ENCODE data around the gene TSPAN32.
A peak's percentile ranks its signal among the peaks of the same experiment; 100 is the strongest.

Gene TSPAN32

GRCh38 chr11:2315395-2316168 lies 13.8 kb downstream of the TSPAN32 start:
- H3K36me3 Mint-ChIP-seq (ENCODE audit: low read depth), result no peaks in the 10 kb centered on the region

GRCh38 chr11:2316169-2316962 lies 14.6 kb downstream of the TSPAN32 start:
- H3K27ac Mint-ChIP-seq, result peak overlapping the region in 1 of 3 experiments; percentile 66
- H3K4me3 Mint-ChIP-seq, result no peak overlapping the region
- no peaks in the 10 kb centered on the region for H3K27me3 Mint-ChIP-seq (ENCODE audit: low read depth)
- H3K36me3 Mint-ChIP-seq (ENCODE audit: low read depth), result no peaks in the 10 kb centered on the region
- H3K4me1 Mint-ChIP-seq, result peaks cover 13% of the 10 kb centered on the region
- peaks cover 3% of the 10 kb centered on the region for H3K9me3 Mint-ChIP-seq
- TF ChIP-seq CTCF (IDR thresholded peaks at IDR 0.05; ENCODE audit: unreplicated experiment in 3 of 3), result no peak

More at GRCh38 chr11:2315395-2316168, 13.8 kb downstream of the TSPAN32 start:
- H3K4me3 Mint-ChIP-seq, result no peak overlapping the region
- H3K9me3 Mint-ChIP-seq, result peaks cover 3% of the 10 kb centered on the region
- no peak for TF ChIP-seq CTCF (IDR thresholded peaks at IDR 0.05; ENCODE audit: unreplicated experiment in 3 of 3)
- no peaks in the 10 kb centered on the region for H3K27me3 Mint-ChIP-seq (ENCODE audit: low read depth)
- peak overlapping the region; percentile 86 to 97 (median 97) for H3K27ac Mint-ChIP-seq
- peaks cover 13% of the 10 kb centered on the region for H3K4me1 Mint-ChIP-seq

- Mint-ChIP-seq H3K27me3 (ENCODE audit: low read depth) (no peaks in the 10 kb centered on the region), H3K4me3 (no peak overlapping the region), H3K27ac (peak overlapping the region in 2 of 3 experiments; percentile 66), H3K4me1 (peaks cover 13% of the 10 kb centered on the region), H3K9me3 (peaks cover 7% of the 10 kb centered on the region), H3K36me3 (ENCODE audit: low read depth) (no peaks in the 10 kb centered on the region)
- no peak for TF ChIP-seq CTCF (IDR thresholded peaks at IDR 0.05; ENCODE audit: unreplicated experiment in 3 of 3)
Observed at GRCh38 chr11:2316963-2317244, 15.1 kb downstream of the TSPAN32 start.

GRCh38 chr11:2317354-2318050 lies 15.7 kb downstream of the TSPAN32 start:
- Mint-ChIP-seq H3K36me3 (ENCODE audit: low read depth) (no peaks in the 10 kb centered on the region), H3K4me3 (no peak overlapping the region), H3K27ac (peak overlapping the region in 2 of 3 experiments; percentile 66 to 72), H3K9me3 (peaks cover 12% of the 10 kb centered on the region), H3K4me1 (peaks cover 13% of the 10 kb centered on the region), H3K27me3 (ENCODE audit: low read depth) (no peaks in the 10 kb centered on the region)
- no peak for TF ChIP-seq CTCF (IDR thresholded peaks at IDR 0.05; ENCODE audit: unreplicated experiment in 3 of 3)

DNA sequence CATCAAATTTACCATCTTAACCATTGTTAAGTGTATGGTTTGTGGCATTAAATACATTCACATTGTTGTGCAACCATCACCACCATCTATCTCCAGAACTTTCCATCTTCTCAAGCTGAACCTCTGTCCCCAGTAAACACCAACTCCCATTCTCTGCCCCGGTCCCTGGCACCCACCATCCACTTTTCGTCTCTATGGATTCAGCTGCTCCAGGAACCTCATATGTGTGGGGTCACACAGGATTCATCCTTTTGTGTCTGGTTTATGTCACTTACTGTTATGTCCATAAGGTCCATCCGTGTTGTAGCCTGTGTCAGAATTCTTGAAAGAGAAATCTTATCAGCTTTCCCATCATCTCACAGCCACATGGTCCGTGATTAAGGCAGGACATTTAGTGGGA lies 16.3 kb downstream of the TSPAN32 start:
- Mint-ChIP-seq H3K27me3 (ENCODE audit: low read depth) (no peaks in the 10 kb centered on the region), H3K36me3 (ENCODE audit: low read depth) (peaks cover 3% of the 10 kb centered on the region), H3K4me1 (peaks cover 13% of the 10 kb centered on the region), H3K27ac (peak overlapping the region in 2 of 3 experiments; percentile 36 to 72), H3K4me3 (no peak overlapping the region), H3K9me3 (peaks cover 18% of the 10 kb centered on the region)
- TF ChIP-seq CTCF (IDR thresholded peaks at IDR 0.05; ENCODE audit: unreplicated experiment in 3 of 3), result no peak

All from nephron (organoid).